Measurements from ENCODE around the gene TAAR2.
"Not testable (repeated sequence)": the region's sequence is repeated elsewhere in the genome, so short reads cannot be mapped to it uniquely, and the experiment has no call there.

The TAAR2 gene

GRCh38 chr6:132624175-132624574 lies at the start of gene TAAR2:
TAAR2 (minus strand) TSS chr6:132624275; CDS start chr6:132624275, 0 bp downstream.
- no peak for DNase-seq (ENCODE audit: low spot score)

GRCh38 chr6:132673376-132674094 lies 49.5 kb upstream of the TAAR2 start:
- DNase-seq (ENCODE audit: low spot score) = no peak

GRCh38 chr6:132671295-132671694 lies 47.2 kb upstream of the TAAR2 start:
- no peak for DNase-seq (ENCODE audit: low spot score)

- no peak for DNase-seq (ENCODE audit: low spot score)
Observed at GRCh38 chr6:132669690-132670291, 45.7 kb upstream of the TAAR2 start.

- no peak for DNase-seq (ENCODE audit: low spot score)
Observed at GRCh38 chr6:132666118-132666517, 42.0 kb upstream of the TAAR2 start.

GRCh38 chr6:132664309-132665034 lies 40.4 kb upstream of the TAAR2 start:
- no peak for DNase-seq (ENCODE audit: low spot score)

GRCh38 chr6:132663661-132664060 lies 39.6 kb upstream of the TAAR2 start:
- DNase-seq (ENCODE audit: low spot score) = no peak

GRCh38 chr6:132661906-132662305 lies 37.8 kb upstream of the TAAR2 start:
- no peak for DNase-seq (ENCODE audit: low spot score)

GRCh38 chr6:132659082-132659481 lies 35.0 kb upstream of the TAAR2 start, which contains the start of gene TAAR1:
TAAR1 (minus strand) TSS chr6:132659182; CDS start chr6:132646003, 13,179 bp downstream.
- no peak for DNase-seq (ENCODE audit: low spot score)

- DNase-seq (ENCODE audit: low spot score) = no peak
Observed at GRCh38 chr6:132651062-132651461, 27.0 kb upstream of the TAAR2 start.

GRCh38 chr6:132650429-132650828 lies 26.4 kb upstream of the TAAR2 start:
- no peak for DNase-seq (ENCODE audit: low spot score)

GRCh38 chr6:132648828-132649227 lies 24.8 kb upstream of the TAAR2 start:
- no peak for DNase-seq (ENCODE audit: low spot score)

- no peak for DNase-seq (ENCODE audit: low spot score)
Observed at GRCh38 chr6:132648356-132648755, 24.3 kb upstream of the TAAR2 start.

- no peak for DNase-seq (ENCODE audit: low spot score)
Observed at GRCh38 chr6:132643547-132643946, 19.5 kb upstream of the TAAR2 start.

- DNase-seq (ENCODE audit: low spot score) = not testable (repeated sequence)
Observed at GRCh38 chr6:132637135-132637534, 13.1 kb upstream of the TAAR2 start.

- DNase-seq (ENCODE audit: low spot score) = not testable (repeated sequence)
Observed at GRCh38 chr6:132635906-132636305, 11.8 kb upstream of the TAAR2 start.

GRCh38 chr6:132635288-132635687 lies 11.2 kb upstream of the TAAR2 start:
- not testable (repeated sequence) for DNase-seq (ENCODE audit: low spot score)

GRCh38 chr6:132634796-132635195 lies 10.7 kb upstream of the TAAR2 start:
- no peak for DNase-seq (ENCODE audit: low spot score)

GRCh38 chr6:132633362-132633761 lies 9.3 kb upstream of the TAAR2 start:
- DNase-seq (ENCODE audit: low spot score) = no peak

GRCh38 chr6:132623106-132623845 lies 799 bp downstream of the TAAR2 start:
- no peak for DNase-seq (ENCODE audit: low spot score)

GRCh38 chr6:132616677-132617076 lies 7.4 kb downstream of the TAAR2 start:
- DNase-seq (ENCODE audit: low spot score) = no peak

GRCh38 chr6:132614554-132614953 lies 9.5 kb downstream of the TAAR2 start:
- DNase-seq (ENCODE audit: low spot score) = no peak
